ENCODE results near the gene LRRC9.
"Not testable (repeated sequence)": the region's sequence is repeated elsewhere in the genome, so short reads cannot be mapped to it uniquely, and the experiment has no call there.

The LRRC9 gene

DNA sequence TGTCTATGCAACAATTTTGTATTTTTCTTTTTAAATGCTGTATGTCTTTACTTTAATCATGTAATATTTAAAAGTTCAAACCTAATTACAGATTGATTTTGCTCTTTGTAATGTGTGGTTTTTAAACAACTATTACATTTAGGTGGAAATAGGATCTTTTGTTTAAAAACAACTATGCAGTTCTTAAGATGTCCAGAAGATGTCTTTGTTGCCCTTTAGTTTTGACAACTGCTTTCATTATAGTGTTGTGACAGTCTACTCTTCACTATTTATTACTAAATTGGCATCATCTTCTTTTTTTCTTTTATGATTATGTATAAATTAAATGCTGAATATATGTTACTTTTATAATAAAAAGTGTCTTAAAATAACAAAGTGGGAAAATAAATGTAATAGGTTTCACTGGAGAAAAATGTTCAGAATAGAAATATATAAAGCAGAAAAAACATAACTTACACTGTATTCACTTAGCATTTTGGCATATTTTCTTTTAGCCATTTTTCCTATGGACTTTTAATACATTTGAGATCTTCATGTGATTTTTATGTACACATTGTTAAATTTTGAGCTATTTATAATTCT is 144.6 kb downstream of the LRRC9 start:
- no peak for DNase-seq (ENCODE audit: low read depth in 2 of 2)

DNA sequence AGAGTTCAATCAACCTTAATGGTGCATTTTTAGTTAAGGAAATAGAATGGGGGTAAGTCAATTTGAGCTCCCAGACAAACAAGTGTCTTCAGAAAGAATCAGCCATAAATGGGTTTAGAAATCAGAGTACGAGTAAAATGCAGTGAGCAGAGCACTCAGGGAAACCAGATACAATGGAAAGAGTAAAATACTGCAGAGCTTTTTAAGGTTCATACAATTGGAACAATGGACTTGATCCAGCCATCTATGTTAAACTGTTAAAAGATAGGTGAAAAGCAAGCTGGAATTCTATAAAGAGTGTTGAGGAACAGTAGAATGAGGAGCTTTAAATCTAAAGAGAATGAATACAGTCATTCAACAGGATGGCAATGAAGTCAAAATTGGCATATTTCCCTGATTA is 147.9 kb downstream of the LRRC9 start:
- no peak for DNase-seq (ENCODE audit: low read depth in 2 of 2)

DNA sequence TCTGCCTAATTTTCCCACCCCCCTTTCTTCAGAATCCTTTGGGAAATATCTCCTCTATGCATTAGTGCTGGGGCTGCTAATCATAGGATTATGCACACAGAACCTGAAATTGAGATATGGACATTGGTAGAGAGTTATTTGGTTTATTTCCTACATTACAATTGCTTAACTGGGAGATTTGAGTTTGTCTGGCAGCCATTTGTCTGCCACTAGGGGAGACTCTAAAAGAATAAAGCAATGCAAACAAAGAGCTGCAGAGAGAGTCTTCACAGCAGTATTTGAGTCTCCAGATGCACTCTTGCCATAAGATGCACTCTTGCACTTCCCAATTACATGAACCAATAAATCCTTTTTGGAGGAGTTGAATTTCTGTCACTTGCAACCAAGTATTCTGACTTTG is 159.8 kb downstream of the LRRC9 start:
- DNase-seq (ENCODE audit: low read depth in 2 of 2): no peak

DNA sequence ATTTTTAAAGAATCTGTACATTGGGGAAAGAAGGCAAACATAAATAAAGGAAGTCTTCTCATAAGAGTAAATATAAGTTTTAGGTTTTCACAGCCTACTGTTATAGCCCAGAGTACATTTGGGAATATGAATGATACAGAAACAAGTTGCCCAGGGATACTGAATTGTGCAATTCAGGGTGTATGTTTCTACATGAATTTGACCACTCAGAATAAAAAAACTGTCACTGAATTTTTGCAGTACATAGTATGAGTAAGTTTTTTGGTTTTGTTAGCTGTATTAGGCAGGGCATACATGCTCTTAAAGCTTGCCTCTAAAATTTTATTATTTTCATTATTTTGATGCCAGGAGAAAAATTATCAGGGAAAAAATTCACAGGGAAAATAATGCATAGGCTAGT is 165.1 kb downstream of the LRRC9 start:
- no peak for DNase-seq (ENCODE audit: low read depth in 2 of 2)

DNA sequence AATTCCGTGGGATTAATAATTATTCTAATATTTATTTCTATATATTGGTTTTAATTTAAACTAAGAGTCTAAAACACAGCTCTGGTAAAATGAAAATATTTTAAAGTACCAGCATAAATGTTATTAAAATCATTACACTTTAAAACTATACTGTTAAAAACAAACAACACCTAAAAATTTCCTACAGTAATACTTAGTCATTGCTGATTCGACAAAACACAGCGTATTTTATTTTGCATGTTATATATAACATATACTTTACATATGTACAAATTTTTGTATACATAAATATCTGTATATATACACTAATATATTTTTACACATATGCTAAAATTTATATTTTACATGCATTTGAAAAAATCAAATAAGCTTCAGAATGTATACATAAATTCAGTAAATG is 165.7 kb downstream of the LRRC9 start:
- no peak for DNase-seq (ENCODE audit: low read depth in 2 of 2)

DNA sequence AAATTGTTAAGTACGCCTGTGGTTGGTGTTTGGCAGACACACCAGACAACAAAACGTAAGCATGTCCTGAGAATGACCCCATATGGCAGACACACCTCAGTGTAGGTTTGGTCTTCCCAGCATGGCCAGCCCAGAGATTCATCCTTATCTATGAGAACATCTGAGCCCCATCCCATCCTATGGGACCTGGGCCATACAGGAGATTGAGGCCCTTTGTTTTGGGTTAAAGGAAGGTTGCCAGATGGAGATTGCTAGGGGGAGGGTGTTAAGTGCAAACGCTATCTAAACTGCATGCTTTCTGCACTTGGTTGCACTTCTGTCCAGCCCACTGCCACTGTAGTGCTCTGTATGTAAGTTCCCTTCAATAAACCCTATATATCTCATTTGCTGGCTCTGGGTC is 167.7 kb downstream of the LRRC9 start:
- DNase-seq (ENCODE audit: low read depth in 2 of 2): no peak

DNA sequence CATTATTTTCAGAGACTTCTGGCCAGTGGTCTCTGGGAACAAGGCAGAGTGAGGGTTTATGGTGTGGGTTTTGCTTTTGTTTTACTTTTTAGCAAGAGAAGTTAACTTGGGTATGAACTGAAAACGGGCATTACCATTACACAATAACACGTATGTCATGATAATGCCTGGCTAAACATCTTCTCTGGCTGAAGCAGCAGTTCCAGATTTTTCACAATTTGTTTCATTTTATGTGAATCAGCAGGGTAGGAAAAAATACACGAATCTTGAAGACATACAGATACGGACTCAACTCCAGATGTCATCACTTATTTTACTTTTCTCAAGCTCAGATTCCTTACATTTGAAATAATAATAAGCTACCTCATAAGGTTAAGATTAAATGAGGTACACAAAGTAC is 169.3 kb downstream of the LRRC9 start:
- DNase-seq (ENCODE audit: low read depth in 2 of 2): no peak

DNA sequence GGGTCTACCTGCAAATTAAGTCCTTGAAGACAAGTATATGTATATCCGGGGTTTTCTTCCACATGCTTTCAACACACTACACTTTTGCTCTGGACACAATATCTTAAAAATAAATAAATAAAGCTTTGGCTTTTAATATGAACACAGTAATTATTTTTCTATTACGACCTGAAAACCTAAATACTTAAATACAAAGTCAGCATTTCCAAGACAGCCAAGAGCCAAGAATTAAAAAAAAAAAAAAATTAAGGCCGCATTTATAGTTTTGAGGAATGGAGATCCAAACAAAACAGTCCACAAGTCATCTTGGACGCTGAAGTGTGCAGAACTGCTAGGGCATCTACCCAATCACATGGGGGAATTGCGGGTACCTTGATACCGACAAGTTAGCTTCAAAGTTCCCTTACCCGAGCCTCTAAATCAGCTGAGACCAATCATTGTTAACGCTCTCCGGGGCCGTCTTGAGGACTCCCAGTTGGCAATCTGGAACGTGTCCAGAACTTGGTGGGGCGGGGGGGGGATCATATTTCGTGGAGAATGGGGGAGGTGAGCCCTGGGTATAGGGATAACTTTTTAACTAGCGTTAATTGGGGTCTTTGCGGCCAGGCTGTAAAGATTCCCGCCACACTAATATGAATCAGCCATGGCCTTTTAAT is 171.0 kb downstream of the LRRC9 start:
- no peak for DNase-seq (ENCODE audit: low read depth in 2 of 2)

DNA sequence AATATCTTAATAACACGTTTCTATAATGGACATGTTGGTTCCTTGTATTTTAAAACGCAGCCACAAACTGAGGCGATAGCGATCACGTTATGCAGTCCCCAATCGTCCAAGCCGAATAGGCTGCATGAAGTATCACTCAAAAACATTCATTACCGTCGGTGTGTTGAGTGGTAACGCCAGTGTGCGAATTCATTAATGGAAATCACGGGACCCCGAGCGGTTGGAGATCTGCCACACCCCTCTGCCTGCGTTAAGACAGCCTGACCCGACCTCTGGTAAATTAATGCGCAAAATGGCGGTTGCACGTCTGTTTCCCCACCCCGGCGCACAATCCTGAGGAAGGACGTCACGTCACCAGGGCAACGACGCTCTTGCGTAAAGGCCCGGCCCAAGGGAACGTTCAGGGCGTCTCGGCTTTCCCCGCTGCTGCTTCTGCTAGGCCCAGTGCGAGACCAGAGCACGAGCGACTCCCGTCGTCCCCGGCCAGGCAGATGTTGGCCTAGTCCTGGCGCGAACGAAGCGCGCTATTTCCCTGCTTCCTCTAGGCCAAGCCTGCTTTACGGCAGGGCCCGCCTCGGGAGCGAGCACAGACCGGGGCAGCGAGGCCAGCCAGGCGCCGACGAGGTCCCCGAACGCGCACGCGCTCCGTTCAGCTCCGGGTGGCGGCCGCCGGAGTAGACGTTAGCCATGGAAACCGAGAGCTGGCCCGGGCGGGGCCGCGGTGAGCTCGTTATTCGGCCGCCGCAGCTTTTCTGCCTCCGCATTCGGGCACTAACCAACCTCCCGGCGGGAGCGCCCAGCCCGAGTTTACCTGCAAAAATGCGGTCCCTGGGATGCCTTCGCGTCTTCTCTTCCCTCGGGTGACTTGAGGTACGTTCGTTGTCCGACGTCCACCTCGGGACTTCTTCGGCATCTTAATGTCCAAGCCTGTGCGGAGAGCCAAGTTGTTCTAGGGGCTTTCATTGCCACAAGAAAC is 171.9 kb downstream of the LRRC9 start, which contains the start of gene PCNX4:
TSS of gene PCNX4 (plus strand) at position 374 of the 976 bp plus-strand sequence. CDS start 15,716 bp downstream, outside the sequence.
- peak; percentile 81 to 86 for DNase-seq (ENCODE audit: low read depth in 2 of 2)

DNA sequence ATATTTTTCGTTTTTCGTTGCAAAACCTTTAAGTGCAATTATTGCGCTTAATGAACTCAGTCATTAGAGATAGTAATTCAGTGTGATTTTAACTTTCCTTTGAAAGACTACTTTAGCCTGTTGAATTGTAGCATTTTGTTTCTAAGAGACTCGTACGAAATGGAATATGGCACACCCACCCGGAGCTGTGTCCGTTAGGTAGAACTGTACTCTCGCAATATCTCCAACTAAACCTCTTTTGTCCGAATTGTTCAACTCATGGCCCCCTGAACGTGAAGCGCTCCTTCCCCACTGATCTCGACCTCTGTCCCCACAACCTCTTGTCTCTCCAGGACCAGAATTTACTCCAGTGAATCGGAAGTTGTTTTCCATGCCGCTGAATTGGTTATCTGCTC is 172.6 kb downstream of the LRRC9 start:
- DNase-seq (ENCODE audit: low read depth in 2 of 2): no peak

DNA sequence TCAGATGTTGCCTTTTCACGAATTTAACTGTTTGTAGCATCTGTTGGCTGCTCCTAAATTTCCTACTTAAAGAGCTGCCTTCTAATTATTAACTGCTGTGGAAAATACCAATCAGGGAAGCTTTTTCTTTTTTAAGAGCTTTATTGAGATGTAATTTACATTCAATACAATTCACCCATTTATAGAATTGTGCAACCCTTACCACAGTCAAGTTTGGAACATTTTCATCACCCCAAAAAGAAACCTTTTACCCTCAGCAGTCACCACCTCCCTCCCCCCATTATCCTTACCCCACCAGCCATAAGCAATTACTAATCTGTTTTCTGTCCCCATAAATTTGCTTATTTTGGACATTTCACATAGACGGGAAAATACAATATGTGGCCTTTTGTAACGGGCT is 173.1 kb downstream of the LRRC9 start:
- no peak for DNase-seq (ENCODE audit: low read depth in 2 of 2)

DNA sequence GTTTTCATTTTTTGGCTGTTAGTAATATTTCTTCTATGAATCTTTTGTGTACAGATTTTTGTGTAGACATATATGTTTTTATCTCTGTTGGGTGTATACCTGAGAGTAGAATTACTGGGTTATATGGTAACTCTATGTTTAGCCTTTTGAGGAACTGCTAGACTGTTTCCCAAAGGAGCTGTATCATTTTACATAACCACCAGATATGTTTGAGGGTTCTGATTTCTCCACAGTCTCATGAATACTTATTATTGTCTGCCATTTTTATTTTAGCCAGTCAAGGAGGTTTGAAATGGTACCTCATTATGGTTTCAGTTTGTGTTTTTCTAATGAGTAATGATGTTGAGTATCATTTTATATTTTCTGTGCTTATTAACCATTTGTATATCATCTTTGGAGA is 173.7 kb downstream of the LRRC9 start:
- no peak for DNase-seq (ENCODE audit: low read depth in 2 of 2)

DNA sequence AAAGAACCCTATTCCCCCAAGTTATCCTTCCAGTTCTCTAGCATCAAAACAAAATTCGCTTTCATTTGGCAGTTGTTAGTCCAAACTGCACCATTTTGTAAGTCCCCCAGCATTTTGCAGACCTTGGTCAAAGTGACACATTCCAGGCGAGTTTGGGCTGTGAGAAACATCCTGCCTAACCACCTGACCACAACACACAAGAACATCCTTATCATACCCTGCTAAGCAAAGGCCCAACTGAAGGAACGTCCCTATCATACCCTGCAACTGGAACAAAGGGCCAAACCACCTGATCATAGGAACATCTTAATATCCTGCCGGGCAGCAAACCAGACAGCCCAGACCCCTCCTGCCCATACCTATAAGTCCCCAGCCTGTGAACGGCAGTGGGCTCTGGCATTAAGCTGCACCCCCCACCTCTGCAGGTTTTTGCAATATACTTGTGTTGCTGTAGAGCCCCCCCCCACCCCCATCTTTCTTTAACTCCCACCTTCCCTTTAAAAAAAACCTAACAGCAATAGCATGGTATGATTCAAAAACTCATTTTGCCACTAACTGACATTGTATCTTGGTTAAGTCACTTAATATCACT is 174.5 kb downstream of the LRRC9 start:
- DNase-seq (ENCODE audit: low read depth in 2 of 2): no peak

DNA sequence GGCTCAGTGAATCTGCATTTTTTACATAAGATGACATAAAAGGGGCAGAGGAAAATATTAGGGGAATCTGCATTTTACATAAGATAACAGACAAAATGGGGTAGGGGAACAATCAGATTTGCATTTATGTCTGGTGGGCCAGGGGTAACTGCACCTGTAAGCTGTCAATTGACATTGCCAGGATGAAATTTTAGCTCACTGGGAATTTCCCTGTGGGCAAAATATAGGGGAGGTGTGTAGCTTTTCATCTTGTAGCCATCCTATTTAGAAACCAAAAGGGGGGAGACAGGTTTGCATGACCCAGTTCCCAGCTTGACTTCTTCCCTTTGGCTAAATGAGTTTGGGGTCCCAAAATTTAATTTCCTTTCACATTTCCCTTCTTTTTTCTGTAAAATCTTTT is 175.3 kb downstream of the LRRC9 start:
- no peak for DNase-seq (ENCODE audit: low read depth in 2 of 2)

DNA sequence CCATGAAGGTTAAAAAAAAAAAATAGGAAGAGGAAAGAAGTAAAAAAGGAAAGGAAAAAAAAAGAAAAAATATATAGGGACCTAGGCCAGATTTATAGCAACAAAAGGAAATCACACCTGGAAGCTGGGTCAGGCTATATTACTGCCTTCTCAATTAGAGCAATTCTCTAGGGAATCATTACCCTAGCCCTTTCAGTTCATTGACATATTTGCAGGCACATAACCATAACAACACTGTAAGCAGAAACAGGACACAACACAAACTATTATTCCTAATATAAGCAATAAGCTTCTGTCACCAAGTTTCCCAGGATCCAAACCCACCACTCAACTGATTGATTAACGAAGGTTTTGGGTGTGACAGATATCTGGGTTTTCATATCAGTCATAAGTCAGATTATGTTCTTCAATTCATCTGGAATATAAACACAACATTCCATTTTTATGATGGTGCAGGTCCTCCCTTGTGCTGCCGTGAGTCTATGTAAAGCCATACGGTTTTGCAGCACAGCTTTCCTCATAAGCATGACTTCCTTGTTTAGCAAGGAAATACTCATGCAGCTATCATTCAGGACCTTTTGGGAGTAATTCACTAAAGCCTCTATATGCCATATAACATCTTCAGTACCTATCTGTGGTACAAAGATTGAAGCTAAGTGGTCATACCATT is 176.0 kb downstream of the LRRC9 start:
- DNase-seq (ENCODE audit: low read depth in 2 of 2): no peak

DNA sequence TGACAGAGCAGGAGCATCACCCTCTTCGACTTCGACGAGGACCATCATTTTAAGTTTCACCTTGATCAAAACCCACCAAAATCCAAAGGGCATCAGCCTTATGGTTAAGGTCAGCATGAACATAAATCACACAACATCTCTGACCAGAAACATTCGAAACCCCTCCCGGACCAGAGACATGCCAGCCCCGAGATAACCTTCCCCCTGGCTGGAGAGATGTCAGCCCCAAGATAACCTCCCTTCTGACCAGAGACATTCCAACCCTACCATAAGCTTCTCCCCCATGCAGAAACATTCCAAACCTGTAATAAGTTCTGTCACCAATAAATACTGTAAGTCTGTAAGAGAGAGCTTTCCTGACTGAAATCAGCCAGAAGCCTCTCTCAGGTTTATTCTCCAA is 178.0 kb downstream of the LRRC9 start:
- DNase-seq (ENCODE audit: low read depth in 2 of 2): no peak

DNA sequence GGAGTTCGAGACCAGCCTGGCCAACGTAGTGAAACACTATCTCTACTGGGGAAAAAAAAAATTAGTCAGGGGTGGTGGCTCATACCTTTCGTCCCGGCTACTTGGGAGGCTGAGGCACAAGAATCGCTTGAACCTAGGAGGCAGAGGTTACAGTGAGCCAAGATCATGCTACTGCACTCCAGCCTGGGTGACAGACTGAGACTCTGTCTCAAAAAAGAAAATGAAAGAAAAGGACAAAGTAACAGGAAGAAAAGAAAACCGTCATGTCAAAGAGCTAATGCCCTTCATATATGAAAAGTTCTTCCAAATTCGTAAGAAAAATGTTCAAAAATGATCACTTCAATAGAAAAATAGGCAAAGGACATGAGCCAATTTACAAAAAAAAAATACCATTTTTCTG is 179.9 kb downstream of the LRRC9 start:
- DNase-seq (ENCODE audit: low read depth in 2 of 2): not testable (repeated sequence)

DNA sequence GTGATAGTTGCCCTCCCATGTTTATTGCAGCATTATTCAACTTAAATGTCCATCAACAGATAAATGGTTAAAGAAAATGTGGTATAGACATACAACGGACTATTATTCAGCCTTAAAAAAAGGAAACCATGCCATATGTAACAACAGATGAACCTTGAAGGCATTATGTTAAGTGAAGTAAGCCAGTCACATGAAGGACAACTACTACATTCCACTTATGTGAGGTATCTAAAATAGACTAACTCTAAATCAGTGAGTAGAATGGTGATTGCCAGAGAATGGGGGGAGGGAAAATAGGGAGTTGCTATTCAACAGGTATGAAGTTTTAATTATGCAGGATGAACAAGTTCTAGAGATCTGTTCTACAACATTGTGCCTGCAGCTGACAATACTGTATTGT is 181.8 kb downstream of the LRRC9 start:
- no peak for DNase-seq (ENCODE audit: low read depth in 2 of 2)

DNA sequence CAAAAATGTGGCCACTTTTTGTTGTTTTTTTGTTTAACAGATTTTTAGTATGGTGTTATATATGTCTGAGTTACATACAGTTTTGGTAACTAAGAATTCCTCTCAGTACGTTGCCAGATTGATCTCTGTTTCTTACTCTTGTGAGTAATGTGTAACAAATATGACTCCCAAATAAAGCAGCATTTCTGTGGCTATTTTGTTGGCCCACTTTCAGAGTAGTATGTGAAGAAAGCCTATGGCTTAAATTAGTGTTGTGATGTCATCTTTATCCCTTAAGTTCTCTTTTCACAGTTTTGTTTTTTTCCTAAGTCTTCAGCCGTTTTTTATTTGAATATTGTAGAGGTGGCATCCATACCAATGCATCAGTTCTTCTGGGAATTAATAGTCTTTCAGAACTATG is 182.4 kb downstream of the LRRC9 start:
- DNase-seq (ENCODE audit: low read depth in 2 of 2): no peak

DNA sequence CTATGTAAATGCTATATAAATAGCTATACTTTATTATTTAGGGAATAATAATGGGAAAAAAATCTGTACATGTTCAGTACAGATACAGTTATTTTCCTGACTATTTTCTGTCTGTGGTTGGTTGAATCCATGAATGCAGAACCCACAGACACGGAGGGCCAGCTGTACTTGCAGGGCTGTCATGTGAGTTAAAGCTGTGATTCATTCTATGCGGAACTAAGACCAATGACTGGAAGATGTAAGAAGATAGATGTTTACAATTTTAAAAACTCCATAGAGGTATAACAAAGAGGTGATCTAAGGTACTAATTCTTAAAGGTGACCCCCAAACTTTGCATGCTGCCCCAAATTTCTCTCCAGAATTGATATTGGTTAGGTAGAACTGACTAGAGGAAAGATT is 186.4 kb downstream of the LRRC9 start:
- no peak for DNase-seq (ENCODE audit: low read depth in 2 of 2)

DNA sequence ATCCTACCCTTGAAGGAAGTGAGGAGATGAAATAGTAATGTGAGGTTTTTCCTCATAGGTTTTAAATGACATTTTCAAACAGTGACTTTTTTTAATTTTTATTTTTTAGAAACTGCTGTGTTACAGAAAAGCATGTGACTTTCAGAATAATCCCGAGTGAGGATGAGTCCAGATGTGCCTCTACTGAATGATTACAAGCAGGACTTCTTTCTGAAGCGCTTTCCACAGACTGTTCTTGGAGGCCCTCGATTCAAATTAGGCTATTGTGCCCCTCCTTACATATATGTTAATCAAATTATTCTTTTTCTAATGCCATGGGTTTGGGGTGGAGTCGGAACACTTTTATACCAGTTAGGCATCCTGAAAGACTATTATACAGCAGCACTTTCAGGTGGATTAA is 187.5 kb downstream of the LRRC9 start:
- DNase-seq (ENCODE audit: low read depth in 2 of 2): no peak

DNA sequence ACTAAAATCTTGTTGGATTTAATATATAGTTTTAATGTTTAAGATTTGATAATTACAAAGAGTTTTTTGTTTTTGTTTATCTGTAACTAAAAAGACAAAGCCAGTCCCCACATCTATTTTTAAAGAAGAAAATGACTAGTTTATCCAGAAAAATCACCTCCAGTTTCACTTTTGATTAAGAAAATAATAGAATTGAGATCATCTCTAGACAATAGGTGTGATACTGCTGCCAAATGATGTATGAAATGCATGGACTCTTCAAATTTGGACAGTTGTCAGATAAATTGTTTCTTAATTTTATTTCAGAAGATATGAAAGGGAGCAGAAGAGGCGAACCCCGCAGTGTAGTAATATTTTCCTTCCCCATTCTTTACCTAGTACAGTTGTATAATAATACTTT is 191.8 kb downstream of the LRRC9 start:
- DNase-seq (ENCODE audit: low read depth in 2 of 2): no peak
